Adrenal gland (tissue), 12 donors: Measurements from ENCODE around the gene FOSL1. TPM values are rescaled to one million over a fixed set of nuclear protein-coding genes. Genes with fewer than 3 reads are reported as not detected.

ENCODE experiments used
- DNase-seq, 7 donors: peaks; one replicate each; pipeline ENCODE4 v3.0.0-alpha.2; 2019 to 2020
- H3K27ac ChIP-seq, 5 donors: fragments of 200-600 bp; sonication (generic) in 4 of 5; 1 replicate in 3 of 5; 2 replicates in 2 of 5; pipeline versions ENCODE4 v1.5.1 to v1.8.0; 2016 to 2020; ENCODE audit warnings: mild to moderate bottlenecking in 1 of 5
- H3K27me3 ChIP-seq: fragments of 200-600 bp; 2 replicates; pipeline ENCODE4 v1.8.0; 2021
- H3K36me3 ChIP-seq, 2 donors: fragments of 200-600 bp; replicated peaks in 1 of 2; 1 replicate in 1 of 2; 2 replicates in 1 of 2; pipeline versions ENCODE4 v1.5.1 to v1.8.0; 2018 to 2022
- H3K4me1 ChIP-seq, 2 donors: fragments of 200-600 bp; replicated peaks in 1 of 2; 1 replicate in 1 of 2; 2 replicates in 1 of 2; pipeline versions ENCODE4 v1.5.1 to v1.8.0; 2018 to 2021
- H3K4me3 ChIP-seq, 4 donors: fragments of 200-600 bp; sonication (generic) in 3 of 4; one replicate each; pipeline ENCODE4 v1.5.1; 2016 to 2018
- H3K9me3 ChIP-seq, 3 donors: fragments of 200-600 bp; sonication (generic) in 1 of 3; replicated peaks in 1 of 3; 1 replicate in 2 of 3; 2 replicates in 1 of 3; pipeline versions ENCODE4 v1.5.1 to v1.8.0; 2016 to 2021
- POLR2A ChIP-seq, 2 donors: fragments of 450-650 bp; IDR thresholded peaks; one replicate each; pipeline ENCODE4 v1.6.1; 2017; ENCODE audit warnings: antibody characterized with exemption in 2 of 2, mild to moderate bottlenecking in 2 of 2, moderate library complexity in 1 of 2
- whole genome bisulfite sequencing, 4 donors: extraction: QIAGEN DNeasy Blood & Tissue Kit in 2 of 4; methylation state at CpG; one replicate each; pipeline versions ENCODE4 v1.1.5 to v1.1.7; 2013 to 2017; 5-methylcytosine and 5-hydroxymethylcytosine counted together
- intact Hi-C, 2 donors: fragments of 100-400 bp; cut with DNase I; formaldehyde crosslinking; loops; one replicate each; pipeline versions ENCODE4 v1.14.1 to v1.15.0; 2022 to 2023
- polyA plus RNA-seq, 3 donors: library from polyadenylated mRNA; stranded (reverse); fragments of 200-250 nt in 2 of 3; fragments of 350-450 nt in 1 of 3; fragmentation: Illumina TruSeq in 1 of 3; extraction: RNeasy Lipid Tissue Mini Kit (QIAGEN cat#74804) in 1 of 3; gene quantifications; one replicate each; pipeline ENCODE4 v1.2.3, GENCODE V29; 2013 to 2014
- total RNA-seq, 9 donors: library from RNA; depleted of rRNA in 4 of 9; stranded (reverse); fragments of >200 nt in 4 of 9; fragments of 120-200 nt in 1 of 9; fragmentation: NEBNext Ultra II Directional in 1 of 9; extraction: Animal tissue kit (Norgen Biotek cat#: 25700) in 1 of 9; gene quantifications; one replicate each; pipeline versions ENCODE4 v1.1.0 to v1.2.4, GENCODE V29; 2013 to 2023
- TF ChIP-seq, protein P1 (sequence below), 6 experiments: fragments of 450-650 bp in 4 of 6; fragments of 200-600 bp in 2 of 6; sonication (generic) in 1 of 6; IDR thresholded peaks; 1 replicate in 5 of 6; 2 replicates in 1 of 6; pipeline versions ENCODE4 v1.5.1 to v1.8.0; 2016 to 2021; ENCODE audit warnings: antibody characterized with exemption in 6 of 6, mild to moderate bottlenecking in 2 of 6, moderate library complexity in 1 of 6
- donor health status: healthy with polysubstance abuse.
- donor health status: Bipolar disorder and iron deficiency.
- donor health status: DM: yes; HTN: yes; CAD: no.
- donor health status: DM: no; HTN: no; CAD: no.
- donor health status: DM: no; HTN: no; CAD: no.
- donor health status: DM: yes; HTN: yes; CAD: no.

Gene FOSL1
- total and polyA plus RNA-seq, 12 donors, result 2.7 to 34.4 (median 5.4) TPM

GRCh38 chr11:65856689-65857499 is 43.3 kb downstream of the FOSL1 start:
- peaks cover 0 to 41% of the 10 kb centered on the region in 2 donors for H3K36me3 ChIP-seq
- no peaks in the 10 kb centered on the region for H3K27me3 ChIP-seq
- 1 to 8% (median 4%) methylated on average over 9 to 57 of the region's 57 CpGs for WGBS, 4 donors
- H3K27ac ChIP-seq, result peak overlapping the region; percentile 84 to 99 (median 90)
- peaks cover 21 to 34% of the 10 kb centered on the region in 2 donors for H3K4me1 ChIP-seq
- peak; percentile 81 to 92 (median 88) for DNase-seq
- intact Hi-C loops, result no loop called here
- TF ChIP-seq POLR2A (IDR thresholded peaks at IDR 0.05), result peak; percentile 59 to 69
- TF ChIP-seq, protein P1, sequence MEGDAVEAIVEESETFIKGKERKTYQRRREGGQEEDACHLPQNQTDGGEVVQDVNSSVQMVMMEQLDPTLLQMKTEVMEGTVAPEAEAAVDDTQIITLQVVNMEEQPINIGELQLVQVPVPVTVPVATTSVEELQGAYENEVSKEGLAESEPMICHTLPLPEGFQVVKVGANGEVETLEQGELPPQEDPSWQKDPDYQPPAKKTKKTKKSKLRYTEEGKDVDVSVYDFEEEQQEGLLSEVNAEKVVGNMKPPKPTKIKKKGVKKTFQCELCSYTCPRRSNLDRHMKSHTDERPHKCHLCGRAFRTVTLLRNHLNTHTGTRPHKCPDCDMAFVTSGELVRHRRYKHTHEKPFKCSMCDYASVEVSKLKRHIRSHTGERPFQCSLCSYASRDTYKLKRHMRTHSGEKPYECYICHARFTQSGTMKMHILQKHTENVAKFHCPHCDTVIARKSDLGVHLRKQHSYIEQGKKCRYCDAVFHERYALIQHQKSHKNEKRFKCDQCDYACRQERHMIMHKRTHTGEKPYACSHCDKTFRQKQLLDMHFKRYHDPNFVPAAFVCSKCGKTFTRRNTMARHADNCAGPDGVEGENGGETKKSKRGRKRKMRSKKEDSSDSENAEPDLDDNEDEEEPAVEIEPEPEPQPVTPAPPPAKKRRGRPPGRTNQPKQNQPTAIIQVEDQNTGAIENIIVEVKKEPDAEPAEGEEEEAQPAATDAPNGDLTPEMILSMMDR (IDR thresholded peaks at IDR 0.05), result no peak
- no peaks in the 10 kb centered on the region for H3K9me3 ChIP-seq
- peak overlapping the region; percentile 86 to 100 (median 94) for H3K4me3 ChIP-seq

- DNase-seq, result peak in 5 of 7 donors; percentile 7 to 33 (median 23)
- intact Hi-C loops, result no loop called here
- no peaks in the 10 kb centered on the region for H3K9me3 ChIP-seq
- H3K4me3 ChIP-seq, result peak overlapping the region in 1 of 4 donors; percentile 100
- H3K27me3 ChIP-seq, result no peaks in the 10 kb centered on the region
- peak overlapping the region in 1 of 5 donors; percentile 99 for H3K27ac ChIP-seq
- peaks cover 0 to 46% of the 10 kb centered on the region in 2 donors for H3K36me3 ChIP-seq
- TF ChIP-seq POLR2A (IDR thresholded peaks at IDR 0.05), result no peak
- TF ChIP-seq, protein P1 (IDR thresholded peaks at IDR 0.05), result no peak
- peaks cover 14 to 24% of the 10 kb centered on the region in 2 donors for H3K4me1 ChIP-seq
- 85 to 90% (median 88%) methylated on average over 15 of the region's 15 CpGs for WGBS, 4 donors
Measured at GRCh38 chr11:65855927-65856363, 44.2 kb downstream of the FOSL1 start.

DNA sequence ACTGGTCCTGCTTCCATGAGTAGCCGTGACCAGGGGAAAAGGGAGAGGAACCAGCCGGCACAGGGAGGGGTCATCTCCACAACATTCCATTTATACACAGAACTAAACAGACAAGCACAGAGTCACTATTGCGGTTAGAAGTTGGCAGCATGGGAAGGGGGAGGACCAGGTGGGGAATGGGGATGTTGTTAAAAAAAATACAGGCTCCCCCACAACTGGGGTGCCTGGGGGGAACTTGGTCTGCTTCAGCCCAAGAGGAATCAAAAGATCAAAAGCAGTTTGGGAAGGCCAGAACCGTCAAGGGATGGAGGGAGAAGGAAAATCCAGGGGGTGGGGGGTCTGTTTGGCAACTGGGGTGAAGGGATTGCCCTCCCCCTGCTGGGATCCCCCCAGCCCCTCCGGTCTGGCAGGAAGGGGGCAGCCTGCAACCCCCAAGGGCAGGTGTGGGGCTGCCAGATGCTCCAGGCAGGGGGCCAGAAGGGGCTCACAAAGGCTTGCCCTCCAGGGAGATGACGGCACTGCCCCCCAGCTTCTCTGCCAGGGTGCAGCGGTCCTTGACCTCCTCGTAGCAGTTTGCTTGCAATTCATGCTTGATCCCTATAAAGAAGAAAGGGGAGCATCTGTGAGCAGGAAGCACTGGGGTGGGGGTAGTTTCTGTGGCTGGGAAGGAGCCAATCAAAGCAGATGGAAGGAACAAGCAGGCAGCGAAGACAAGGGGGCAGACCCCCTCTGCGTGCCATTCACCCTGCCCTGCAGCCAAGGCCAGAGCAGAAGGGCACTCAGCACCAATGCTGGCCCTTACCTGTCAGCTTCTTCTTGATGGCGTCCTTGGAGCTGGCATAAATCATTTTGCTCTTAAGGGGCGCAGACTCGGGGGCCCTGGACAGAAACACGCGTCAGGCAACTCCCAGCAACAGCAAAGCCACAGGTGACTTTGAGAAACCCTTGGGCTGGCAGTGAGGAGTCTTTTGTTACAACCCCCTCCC is 45.0 kb downstream of the FOSL1 start:
- peak in 5 of 7 donors; percentile 13 to 31 (median 28) for DNase-seq
- no peak overlapping the region for H3K4me3 ChIP-seq
- intact Hi-C loops, result no loop called here
- TF ChIP-seq, protein P1 (IDR thresholded peaks at IDR 0.05), result no peak
- TF ChIP-seq POLR2A (IDR thresholded peaks at IDR 0.05), result no peak
- H3K36me3 ChIP-seq, result peaks cover 0 to 46% of the 10 kb centered on the region in 2 donors
- H3K27ac ChIP-seq, result no peak overlapping the region
- no peaks in the 10 kb centered on the region for H3K27me3 ChIP-seq
- H3K9me3 ChIP-seq, result no peaks in the 10 kb centered on the region
- peaks cover 13 to 22% of the 10 kb centered on the region in 2 donors for H3K4me1 ChIP-seq
- WGBS, 4 donors, result 72 to 75% (median 74%) methylated on average over 14 to 15 of the region's 15 CpGs
